ENCODE measurements around the gene MLXIPL. TPM values are rescaled to one million over a fixed set of nuclear protein-coding genes. Genes with fewer than 3 reads are reported as not detected.

The MLXIPL gene
- total RNA-seq, 2 donors from 2014 or later, result 39.7 to 58.0 TPM

- Mint-ChIP-seq H3K36me3 (ENCODE audit: low read depth) (peaks cover 2% of the 10 kb centered on the region), H3K4me3 (no peak overlapping the region), H3K27ac (no peak overlapping the region)
Observed at GRCh38 chr7:73560109-73560835, 64.0 kb downstream of the MLXIPL start.

GRCh38 chr7:73557397-73558257, 66.7 kb downstream of the MLXIPL start, which contains the start of gene BCL7B:
TSS of gene BCL7B (minus strand) at chr7:73557690. CDS start at chr7:73557578, 112 bp downstream.
- peak within 1 kb of the TSS; percentile 97 for H3K4me3 ChIP-seq (ENCODE audit: low read length)
- 6 to 21% methylated on average over 22 to 83 of the region's 83 CpGs for WGBS, 2 experiments (ENCODE audit: insufficient coverage in 1 of 2, insufficient read length in 1 of 2)
- H3K27ac Mint-ChIP-seq, result peak within 1 kb of the TSS; percentile 94
- peak within 1 kb of the TSS; percentile 88 for H3K9ac ChIP-seq (ENCODE audit: extremely low read depth, low read length, poor library complexity, severe bottlenecking)
- no peak for TF ChIP-seq CTCF (conservative IDR thresholded peaks at IDR 0.05)
- peaks cover 11% of the 10 kb centered on the region for H3K4me1 Mint-ChIP-seq
- no peaks in the 10 kb centered on the region for H3K9me3 ChIP-seq (ENCODE audit: control insufficient read depth, low read length)
- H3K36me3 ChIP-seq (ENCODE audit: control insufficient read depth, insufficient read depth, low read length), result peaks cover 8% of the 10 kb centered on the region
- H3K27me3 Mint-ChIP-seq (ENCODE audit: insufficient read depth), result peaks cover 26% of the 10 kb centered on the region
- H3K9me3 Mint-ChIP-seq, result no peaks in the 10 kb centered on the region
- no peaks in the 10 kb centered on the region for H3K27me3 ChIP-seq (ENCODE audit: control insufficient read depth, insufficient read depth, low read length, poor library complexity, severe bottlenecking)
- H3K4me3 Mint-ChIP-seq, result peak within 1 kb of the TSS; percentile 77
- peak within 1 kb of the TSS; percentile 99 for H3K27ac ChIP-seq (ENCODE audit: low read depth, low read length)
- DNase-seq, result peak; percentile 88
- H3K4me1 ChIP-seq (ENCODE audit: control insufficient read depth, insufficient read depth, low read length), result no peaks in the 10 kb centered on the region
- peaks cover 10% of the 10 kb centered on the region for H3K36me3 Mint-ChIP-seq (ENCODE audit: low read depth)

More at GRCh38 chr7:73560109-73560835, 64.0 kb downstream of the MLXIPL start:
- Histone ChIP-seq H3K36me3 (ENCODE audit: control insufficient read depth, insufficient read depth, low read length) (no peaks in the 10 kb centered on the region), H3K9me3 (ENCODE audit: control insufficient read depth, low read length) (no peaks in the 10 kb centered on the region), H3K4me3 (ENCODE audit: low read length) (no peak overlapping the region), H3K4me1 (ENCODE audit: control insufficient read depth, insufficient read depth, low read length) (no peaks in the 10 kb centered on the region), H3K27me3 (ENCODE audit: control insufficient read depth, insufficient read depth, low read length, poor library complexity, severe bottlenecking) (no peaks in the 10 kb centered on the region), H3K9ac (ENCODE audit: extremely low read depth, low read length, poor library complexity, severe bottlenecking) (no peak overlapping the region), H3K27ac (ENCODE audit: low read depth, low read length) (peak overlapping the region; percentile 38)
- peaks cover 26% of the 10 kb centered on the region for H3K27me3 Mint-ChIP-seq (ENCODE audit: insufficient read depth)
- H3K4me1 Mint-ChIP-seq, result peaks cover 9% of the 10 kb centered on the region
- 79 to 86% methylated on average over 11 of the region's 11 CpGs for WGBS, 2 experiments (ENCODE audit: insufficient coverage in 1 of 2, insufficient read length in 1 of 2)
- no peak for DNase-seq
- H3K9me3 Mint-ChIP-seq, result no peaks in the 10 kb centered on the region
- TF ChIP-seq CTCF (conservative IDR thresholded peaks at IDR 0.05), result no peak

GRCh38 chr7:73557108-73557396, 67.3 kb downstream of the MLXIPL start:
- peak; percentile 98 for DNase-seq
- Histone ChIP-seq H3K4me1 (ENCODE audit: control insufficient read depth, insufficient read depth, low read length) (no peaks in the 10 kb centered on the region), H3K9ac (ENCODE audit: extremely low read depth, low read length, poor library complexity, severe bottlenecking) (peak overlapping the region; percentile 88), H3K27ac (ENCODE audit: low read depth, low read length) (peak overlapping the region; percentile 99), H3K4me3 (ENCODE audit: low read length) (peak overlapping the region; percentile 97), H3K27me3 (ENCODE audit: control insufficient read depth, insufficient read depth, low read length, poor library complexity, severe bottlenecking) (no peaks in the 10 kb centered on the region), H3K36me3 (ENCODE audit: control insufficient read depth, insufficient read depth, low read length) (peaks cover 13% of the 10 kb centered on the region), H3K9me3 (ENCODE audit: control insufficient read depth, low read length) (no peaks in the 10 kb centered on the region)
- TF ChIP-seq CTCF (conservative IDR thresholded peaks at IDR 0.05), result no peak
- H3K4me3 Mint-ChIP-seq, result peak overlapping the region; percentile 77
- peaks cover 16% of the 10 kb centered on the region for H3K36me3 Mint-ChIP-seq (ENCODE audit: low read depth)
- H3K27me3 Mint-ChIP-seq (ENCODE audit: insufficient read depth), result peaks cover 26% of the 10 kb centered on the region
- no peaks in the 10 kb centered on the region for H3K9me3 Mint-ChIP-seq
- 0% methylated on average over 21 to 36 of the region's 36 CpGs for WGBS, 2 experiments (ENCODE audit: insufficient coverage in 1 of 2, insufficient read length in 1 of 2)
- peaks cover 11% of the 10 kb centered on the region for H3K4me1 Mint-ChIP-seq
- H3K27ac Mint-ChIP-seq, result peak overlapping the region; percentile 94
